Activated T-cell treated with anti-CD3 and anti-CD28 coated beads for 4 hours (primary cell): Measurements from ENCODE around the gene LTBP1.

Source experiments
- DNase-seq: peaks from one replicate; pipeline ENCODE4 v3.0.0-alpha.2; 2020

Gene LTBP1

DNA sequence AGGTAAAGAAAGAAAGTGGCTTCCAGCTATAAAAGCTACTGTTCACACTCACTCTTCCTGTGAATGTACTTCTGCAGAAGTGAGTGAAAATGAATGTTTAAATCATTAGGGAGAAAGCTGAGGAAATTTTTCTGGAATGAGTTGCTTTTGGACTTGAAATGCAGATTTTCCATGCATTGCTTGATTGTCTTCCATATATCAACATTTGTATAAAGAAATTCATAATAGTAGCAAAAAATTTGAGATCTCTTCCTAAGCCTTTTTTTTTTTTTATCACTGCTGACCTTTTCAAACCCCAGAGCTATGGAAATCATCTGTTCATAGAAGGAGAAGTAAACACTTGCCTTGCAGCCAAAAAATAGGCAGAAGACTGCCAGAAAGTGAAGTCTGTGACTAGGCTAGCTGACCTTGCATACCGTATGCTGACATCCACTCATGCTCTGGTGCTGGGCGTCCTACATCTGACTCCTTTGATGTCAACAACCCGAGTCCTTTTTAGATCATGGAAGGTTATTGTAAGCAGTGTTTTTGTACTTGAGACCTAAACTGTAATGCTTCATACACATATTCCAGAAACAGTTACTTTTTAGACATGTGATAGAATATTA is 375.2 kb downstream of the LTBP1 start:
- no peak for DNase-seq

DNA sequence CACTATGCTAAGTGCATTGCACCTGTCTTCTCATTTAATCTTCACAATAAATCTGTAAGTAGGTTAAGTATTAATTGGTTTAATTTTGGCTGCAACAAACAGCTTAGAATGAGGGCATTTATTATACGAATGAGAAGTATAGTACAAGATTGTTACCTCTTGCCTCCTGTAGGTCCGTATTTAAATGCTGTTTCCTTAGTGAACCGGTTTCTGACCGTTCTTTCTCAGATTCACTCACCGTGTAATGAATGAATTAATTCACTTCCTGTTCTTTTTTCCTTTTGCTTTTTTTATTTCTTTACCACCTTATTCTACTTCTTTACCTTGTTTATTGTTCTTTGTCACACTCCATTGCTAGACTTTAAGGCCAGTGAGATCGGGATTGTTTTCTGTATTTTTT is 375.9 kb downstream of the LTBP1 start:
- no peak for DNase-seq

DNA sequence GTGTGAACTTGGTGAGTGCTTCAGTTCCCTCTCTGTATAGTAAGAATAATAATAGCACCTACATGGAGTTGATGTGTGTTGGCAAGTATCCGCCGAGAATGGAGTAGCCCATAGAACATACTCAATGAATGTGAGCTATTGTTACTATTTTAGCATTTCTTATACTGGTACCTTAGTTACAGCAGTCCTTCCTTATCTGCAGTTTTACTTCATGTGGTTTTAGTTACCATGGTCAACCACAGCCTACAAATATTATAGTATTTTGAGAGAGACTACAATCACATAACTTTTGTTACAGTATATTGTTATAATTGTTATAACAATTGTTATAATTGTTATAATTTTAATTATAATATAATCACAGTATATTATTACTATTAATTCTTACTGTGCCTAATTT is 377.2 kb downstream of the LTBP1 start:
- DNase-seq: no peak

DNA sequence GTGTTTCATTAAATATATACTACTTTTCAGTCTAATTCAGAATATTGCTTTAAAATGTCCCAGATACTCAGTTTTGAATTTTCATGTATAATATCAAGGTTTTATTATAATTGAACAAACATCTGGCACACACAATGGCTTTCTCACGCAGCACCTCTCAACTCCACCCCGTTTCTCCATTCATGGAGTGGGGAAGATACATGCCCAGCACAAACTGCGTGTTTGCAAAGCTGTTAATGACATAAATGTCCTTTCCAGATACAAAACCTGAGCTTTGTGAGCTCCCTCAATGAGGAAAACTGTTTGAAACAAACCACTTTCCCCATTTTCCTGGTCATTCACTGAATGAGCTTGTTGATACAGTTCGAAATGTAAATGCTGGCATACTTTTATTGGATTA is 379.3 kb downstream of the LTBP1 start:
- no peak for DNase-seq

DNA sequence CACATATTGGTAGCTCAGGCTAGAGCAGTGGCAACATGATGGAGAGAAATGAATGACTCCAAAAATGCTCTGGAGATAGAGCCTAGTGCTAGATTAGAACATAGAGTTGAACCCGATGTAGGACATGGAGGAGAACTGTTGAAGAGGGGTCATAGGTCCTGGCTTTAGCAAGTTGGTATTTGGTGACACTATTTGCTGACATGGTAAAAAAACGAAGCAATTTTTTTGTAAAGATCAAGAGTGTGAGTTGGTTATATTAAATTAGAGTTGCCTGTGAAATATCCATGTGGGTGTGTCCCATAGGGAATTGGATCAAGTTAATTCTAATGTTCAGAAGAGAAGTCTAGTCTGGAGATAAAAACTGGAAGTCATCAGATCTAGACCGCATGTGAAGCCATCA is 386.7 kb downstream of the LTBP1 start:
- no peak for DNase-seq

DNA sequence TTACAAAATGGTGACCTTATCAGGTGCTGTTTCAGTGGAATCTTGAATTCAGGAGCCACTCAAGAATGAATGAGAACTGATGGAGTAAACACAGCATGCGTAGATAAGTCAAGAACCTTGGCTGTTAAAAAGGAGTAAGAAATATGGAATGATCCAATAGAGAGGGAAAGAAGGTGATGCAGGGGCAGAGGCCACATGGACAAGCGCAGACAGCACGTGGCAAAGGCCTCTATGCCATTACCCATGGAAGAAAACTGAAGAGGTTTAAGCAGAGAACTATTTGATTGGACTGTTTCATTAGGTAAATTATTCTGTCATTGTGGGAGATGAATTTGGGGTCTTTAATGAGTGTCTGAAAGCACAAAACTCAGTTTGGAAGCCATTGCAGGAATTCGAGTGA is 387.3 kb downstream of the LTBP1 start:
- DNase-seq: no peak

DNA sequence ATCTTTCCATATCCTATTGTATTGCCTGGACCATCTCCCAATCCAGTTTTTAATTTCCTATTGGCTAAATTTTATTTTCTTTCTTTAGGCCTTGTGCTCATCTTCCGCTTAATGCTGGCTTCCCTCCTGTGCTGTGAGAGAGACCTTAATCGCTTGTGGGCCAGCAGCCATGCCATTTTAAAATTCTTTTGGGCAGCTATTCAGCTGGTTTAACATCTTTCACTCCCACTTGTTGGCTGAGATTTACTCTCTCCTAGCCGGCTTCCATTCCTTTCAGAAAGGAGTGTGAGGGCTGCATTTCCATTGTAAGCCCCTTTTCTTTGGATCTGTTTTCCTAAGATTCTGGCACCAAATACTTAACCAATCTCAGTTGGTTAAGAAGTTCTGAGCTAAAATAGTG is 388.8 kb downstream of the LTBP1 start:
- no peak for DNase-seq

DNA sequence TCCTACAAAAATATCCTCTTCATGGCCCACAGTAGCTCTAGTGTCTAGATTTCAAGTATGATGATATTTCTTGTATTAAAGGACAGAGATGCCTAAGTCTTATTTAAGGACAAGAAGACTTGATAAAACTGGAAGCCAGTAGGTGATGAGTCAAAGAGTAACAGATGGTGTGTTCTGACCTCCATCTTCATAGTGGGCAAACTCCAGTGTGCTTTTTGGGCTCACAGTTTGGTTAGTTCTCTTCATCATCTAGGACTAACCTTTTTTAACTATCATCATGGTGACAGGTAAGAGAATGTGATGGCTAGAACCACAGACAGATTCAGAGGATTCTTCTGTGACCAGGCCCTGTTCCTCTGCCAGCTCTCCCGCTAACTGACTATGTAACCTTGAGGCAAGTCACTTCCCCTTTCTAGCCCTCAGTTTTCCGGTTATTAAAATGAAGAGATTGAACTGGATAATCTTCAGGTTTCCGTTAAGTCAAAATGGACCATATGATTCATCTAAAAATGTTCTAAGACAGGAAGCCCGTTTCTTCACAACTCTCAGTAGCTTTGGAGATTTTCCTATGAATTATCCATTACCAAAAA is 389.4 kb downstream of the LTBP1 start:
- no peak for DNase-seq

DNA sequence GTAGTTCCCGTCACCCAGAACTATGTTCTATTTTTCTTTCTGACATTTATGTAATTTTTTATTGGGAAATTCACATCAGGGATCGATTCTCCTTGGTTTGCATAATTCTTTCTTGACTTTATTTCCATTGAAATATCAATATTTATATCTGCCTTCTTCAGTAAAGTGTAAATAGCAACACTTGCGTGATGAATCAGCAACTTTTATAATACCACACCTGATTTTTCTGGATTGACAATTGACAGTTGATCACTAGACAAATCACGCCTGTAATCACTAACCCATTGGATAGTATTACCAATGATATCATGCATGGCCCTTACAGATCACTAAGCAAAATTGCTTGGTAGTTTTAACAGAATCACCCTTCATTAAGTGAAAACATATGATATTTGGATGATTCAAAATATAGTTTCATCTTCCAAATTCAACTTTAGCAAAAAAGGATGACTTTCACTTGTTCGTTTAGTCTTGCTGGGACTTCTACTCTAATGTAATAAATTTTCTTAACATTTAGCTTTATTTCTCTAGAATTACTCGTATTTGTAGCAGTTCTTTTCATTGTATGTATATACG is 390.7 kb downstream of the LTBP1 start:
- no peak for DNase-seq

DNA sequence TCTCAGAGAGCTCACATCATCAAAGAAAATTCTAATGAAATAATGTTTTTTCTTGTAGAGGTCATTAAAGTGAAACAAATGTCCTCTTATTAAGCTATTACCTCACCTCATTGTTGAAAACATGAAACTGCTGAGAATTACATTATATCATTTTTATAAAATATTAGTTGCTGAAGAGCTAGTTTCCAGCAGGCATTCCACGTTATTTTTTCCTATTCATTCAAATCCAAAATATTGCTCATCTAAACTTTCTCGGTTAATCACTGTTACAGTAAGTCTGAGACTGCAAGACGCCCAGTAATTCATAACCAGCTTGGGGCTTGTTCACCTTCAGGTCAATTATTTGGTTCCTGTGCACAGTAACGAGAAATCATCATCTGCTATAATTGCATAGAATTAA is 391.2 kb downstream of the LTBP1 start:
- no peak for DNase-seq

DNA sequence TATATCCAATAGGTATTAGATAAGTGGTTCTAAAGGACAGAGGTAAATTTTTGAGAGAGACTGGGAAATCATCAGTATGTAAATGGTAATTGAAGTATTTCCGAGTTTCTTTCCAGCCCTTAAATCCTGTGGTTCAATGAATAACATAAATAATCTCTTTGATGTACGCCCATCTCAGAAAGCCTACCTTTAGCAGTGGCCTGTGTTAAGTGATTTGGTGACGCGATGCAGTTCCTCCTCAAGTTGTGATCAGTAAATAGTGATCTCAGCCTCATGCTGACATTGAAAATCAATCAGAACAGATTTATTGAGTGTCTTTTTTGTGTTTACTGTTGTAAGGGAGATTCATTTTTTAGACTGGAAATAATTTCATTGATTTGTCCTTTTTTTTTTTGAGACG is 392.5 kb downstream of the LTBP1 start:
- no peak for DNase-seq

DNA sequence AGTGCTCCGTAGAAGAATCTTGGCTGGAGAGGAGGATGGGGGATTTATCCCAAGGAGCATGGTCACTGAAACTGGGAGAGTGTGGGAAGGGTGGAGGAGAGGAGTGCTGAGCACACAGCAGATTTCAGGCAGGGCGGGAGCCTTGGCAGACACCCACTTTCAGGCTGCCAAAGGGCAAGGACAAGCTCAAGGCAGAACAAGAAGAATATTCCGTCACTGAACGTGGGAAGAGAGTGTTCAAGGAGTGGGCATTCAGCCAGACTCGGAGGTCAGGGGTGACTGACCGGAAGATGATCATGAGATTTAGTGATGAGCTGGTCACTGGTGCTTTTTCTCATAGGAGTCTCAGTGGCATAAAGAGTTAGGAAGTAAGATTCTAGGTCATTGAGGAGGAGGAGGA is 393.5 kb downstream of the LTBP1 start:
- no peak for DNase-seq

DNA sequence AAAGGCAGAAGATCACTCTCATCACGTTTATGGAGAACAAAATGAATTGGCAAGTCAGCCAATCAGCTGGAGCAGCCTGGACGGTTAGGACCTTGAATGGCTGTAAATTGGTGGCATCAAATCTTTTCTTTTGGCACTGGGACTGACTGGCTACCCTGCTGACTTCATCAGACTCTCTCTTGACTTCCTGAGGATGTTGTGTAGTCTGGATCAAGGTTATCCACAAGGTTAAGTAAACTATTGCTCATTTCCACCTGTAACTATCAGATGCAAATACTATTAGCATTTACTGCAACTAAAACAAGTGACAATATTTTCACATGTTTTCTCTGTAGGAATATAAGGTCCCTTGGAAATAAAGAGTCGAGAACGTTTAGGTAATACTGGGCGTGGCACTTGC is 395.4 kb downstream of the LTBP1 start:
- no peak for DNase-seq

DNA sequence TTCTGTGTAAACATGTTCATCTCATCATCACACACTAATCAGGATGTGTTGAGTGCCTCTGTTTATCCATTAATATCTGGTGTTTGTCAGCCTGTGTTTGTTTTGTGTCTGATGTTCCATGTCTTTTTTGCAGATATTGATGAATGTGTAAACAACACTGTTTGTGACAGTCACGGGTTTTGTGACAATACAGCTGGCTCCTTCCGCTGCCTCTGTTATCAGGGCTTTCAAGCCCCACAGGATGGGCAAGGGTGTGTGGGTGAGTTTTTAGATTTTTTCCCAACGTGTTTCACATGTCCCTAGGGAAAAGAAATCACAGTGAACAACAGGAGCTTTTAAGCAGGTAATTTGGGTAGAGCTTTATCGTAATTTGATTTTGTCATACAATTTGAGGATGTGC is 396.0 kb downstream of the LTBP1 start:
- DNase-seq: no peak

DNA sequence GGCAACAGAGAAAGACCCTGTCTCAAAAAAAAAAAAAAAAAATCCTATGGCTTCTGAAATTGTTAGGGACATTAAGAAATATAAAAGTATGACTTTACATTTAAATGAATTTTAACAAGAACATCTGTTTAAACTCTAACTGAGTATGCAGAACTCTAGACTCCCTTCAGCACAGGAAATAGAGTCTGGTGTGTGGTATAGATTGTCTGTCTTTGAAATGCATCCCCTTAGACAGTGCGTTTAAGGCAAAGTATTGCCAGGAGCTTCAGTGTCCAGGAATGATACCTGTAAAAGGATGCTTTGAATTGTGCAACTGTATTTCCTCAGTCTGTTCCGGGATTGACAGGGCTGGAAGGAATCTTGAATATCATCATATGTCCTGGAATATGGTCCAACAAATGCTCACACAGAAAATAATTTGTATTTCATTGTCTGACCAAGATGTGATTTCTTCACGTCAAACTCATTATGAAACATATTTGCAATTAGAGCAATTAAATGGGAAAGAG is 396.7 kb downstream of the LTBP1 start:
- DNase-seq: no peak

DNA sequence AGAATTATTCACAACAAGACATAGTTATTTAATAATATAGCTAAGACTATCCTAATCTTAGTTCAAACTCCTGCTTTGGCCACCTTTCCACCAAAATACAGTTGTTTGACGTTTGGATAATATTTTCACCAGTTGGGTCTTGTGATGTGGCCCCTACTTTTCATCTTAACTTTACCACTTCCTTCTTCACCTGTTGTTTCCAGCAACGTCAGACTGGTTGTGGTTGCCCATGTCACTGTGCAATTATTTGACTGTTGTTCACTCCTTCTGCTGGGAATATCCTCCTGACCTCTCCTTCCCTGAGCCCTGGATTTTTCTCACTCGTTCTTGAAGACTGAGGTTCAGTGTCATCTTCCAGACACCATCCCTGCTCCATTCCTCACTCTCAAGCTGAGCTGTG is 397.5 kb downstream of the LTBP1 start:
- DNase-seq: no peak

DNA sequence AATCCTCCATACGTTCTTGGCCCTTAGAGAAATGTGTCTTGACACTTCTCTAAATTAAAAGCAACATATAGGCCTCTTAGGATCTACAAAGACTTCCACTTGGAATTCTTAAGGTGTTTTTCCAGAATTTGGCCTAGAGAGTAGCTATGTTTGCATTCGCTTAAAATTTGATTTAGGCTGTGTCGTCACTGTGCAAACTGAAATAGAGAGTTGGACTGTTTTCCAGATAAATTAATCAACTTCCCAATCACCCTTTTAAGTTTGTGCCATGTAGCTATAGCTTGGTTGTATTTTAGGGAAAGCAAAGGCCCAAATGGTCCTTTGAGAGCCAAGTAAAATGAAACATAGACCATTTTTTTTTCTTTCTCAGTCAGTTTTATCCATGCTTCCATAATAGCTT is 401.1 kb downstream of the LTBP1 start:
- no peak for DNase-seq

DNA sequence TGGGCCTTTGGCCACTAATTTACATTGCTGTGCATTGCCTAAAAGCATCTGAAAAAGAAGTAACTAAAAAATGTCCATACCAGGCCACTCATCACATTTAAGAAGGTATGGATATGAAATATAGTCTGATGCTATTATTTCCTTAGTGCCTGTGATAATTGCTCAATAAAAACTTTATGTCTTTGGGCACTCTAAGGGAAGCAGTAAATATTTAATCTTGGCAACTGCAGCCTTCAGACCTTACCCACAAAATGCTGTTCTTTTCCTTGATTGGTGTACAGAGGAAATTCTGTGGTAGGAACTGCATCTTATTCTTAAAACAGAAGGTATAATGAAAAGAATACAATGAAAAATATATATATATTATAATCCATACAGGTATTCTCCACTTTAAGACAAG is 403.9 kb downstream of the LTBP1 start:
- DNase-seq: no peak

DNA sequence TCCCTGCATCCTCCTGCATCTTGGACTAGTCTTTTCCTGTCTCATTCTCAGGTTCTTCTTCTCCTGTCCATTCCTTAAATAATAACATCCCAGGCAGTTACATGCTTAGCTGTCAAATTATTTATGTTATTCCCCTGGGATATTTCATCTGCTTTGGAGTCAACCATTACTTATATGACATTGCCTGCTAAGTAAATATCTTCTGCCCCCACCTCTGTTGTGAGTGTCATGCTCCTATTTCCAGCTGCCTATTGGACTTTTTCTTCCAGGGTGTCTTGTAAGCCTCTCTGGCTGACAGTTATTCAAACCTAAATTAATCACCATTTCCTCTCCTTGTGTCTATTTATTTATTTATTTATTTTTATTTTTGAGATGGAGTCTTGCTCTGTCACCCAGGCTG is 405.0 kb downstream of the LTBP1 start:
- DNase-seq: no peak

DNA sequence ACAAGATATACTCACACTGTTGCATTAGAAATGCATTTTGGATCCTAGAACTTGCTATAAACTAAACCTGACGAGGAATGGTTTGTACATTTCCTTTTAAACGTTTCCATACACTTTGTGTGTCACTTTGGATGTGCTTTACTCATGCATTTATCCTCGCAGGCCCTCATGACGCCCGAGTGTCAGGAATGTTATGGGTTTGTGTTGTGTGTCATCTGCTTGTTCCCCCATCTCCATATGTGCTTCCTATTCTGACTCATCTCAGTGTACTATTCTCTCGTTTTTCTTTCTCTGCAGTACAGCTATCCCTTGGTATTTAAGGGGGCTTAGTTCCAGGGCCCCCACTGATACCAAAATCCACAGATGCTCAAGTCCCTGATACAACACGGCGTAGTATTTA is 408.2 kb downstream of the LTBP1 start:
- DNase-seq: no peak

DNA sequence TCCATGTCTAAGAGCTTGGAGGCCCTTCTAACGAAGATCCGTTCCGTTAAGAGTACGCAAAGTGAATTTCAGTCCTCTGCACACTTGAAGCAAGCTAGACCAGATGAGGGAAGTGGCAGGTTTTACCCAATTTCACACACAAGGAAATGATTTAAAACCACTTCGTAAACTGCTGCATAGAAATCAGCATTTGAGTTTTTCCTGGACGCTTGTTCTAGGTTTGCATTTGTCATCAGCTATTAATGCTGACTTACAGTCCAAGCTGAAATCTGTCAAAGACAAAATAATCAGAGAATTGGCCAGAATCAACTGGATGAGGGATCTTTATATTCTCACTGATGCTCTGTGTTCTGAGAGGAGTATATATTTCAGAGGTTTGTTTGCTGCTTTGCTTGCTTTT is 412.1 kb downstream of the LTBP1 start:
- DNase-seq: no peak

DNA sequence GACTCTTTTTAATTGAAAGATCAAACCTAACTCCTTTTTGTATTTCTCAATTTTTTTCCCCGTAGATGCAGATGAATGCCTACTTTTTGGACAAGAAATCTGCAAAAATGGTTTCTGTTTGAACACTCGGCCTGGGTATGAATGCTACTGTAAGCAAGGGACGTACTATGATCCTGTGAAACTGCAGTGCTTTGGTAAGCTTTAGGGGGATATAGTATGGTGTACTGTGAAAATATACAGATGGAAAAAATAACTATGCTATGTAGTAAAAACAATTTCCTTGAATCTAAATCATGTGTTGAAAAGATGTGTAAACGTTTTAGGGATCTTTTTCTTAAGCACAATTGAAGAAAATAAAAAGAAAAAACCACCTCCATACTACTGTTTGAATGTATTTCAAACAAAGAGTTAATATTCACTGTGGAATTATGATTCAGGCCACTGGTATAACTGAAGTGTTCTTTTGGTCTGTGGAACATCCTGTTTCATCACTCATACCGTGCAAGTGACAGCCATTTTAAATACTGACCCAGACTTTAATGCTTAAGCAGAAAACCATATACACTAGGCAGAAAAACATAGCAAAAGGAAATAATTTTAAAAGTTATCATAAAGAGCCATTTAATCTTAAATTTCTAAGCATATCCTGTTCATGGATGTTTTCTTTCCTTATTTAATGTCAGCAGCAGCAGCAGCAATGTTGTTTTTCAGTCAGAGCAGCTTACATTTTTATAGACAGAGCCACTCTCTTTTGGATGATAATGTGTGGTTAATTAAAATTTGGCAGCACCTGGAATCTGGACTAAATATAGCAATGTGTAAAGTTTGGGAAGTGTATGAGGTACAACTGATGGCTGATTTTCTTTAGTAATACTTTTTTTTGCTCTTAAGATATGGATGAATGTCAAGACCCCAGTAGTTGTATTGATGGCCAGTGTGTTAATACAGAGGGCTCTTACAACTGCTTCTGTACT is 416.9 kb downstream of the LTBP1 start:
- DNase-seq: no peak

DNA sequence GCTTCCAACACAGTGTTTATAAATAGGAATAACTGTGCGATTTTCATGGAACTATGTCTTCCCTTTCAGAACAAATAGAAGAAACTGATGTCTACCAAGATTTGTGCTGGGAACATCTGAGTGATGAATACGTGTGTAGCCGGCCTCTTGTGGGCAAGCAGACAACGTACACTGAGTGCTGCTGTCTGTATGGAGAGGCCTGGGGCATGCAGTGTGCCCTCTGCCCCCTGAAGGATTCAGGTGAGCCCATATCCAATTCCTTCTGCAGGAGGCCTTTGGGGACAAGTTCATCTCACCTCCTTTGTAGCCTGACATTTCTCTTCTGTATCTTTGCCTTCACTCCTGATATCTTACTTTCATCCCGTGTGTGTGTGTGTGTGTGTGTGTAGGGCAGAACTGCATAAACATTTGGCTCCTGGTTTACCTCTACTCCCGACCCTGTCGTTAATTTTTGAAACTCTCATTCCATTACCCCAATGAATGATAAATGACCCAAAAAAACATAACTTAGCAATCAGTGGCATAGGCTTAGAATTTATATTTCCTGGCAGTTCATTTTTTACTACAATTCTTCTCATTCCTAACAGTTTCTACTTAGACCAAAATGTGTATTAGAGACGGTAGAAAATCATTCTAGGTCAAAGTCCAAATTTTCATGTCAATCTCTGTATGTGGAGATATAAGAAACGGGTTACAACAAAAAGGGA is 418.7 kb downstream of the LTBP1 start:
- no peak for DNase-seq
